Glomerular visceral epithelial cell (primary cell): ENCODE data around the gene RAB11FIP4.
"Not testable (repeated sequence)": the region's sequence is repeated elsewhere in the genome, so short reads cannot be mapped to it uniquely, and the experiment has no call there.

ENCODE experiments used
- DNase-seq: peaks from one replicate; pipeline ENCODE4 v3.0.0-alpha.2; 2016; ENCODE audit errors: extremely low spot score

Gene RAB11FIP4

DNA sequence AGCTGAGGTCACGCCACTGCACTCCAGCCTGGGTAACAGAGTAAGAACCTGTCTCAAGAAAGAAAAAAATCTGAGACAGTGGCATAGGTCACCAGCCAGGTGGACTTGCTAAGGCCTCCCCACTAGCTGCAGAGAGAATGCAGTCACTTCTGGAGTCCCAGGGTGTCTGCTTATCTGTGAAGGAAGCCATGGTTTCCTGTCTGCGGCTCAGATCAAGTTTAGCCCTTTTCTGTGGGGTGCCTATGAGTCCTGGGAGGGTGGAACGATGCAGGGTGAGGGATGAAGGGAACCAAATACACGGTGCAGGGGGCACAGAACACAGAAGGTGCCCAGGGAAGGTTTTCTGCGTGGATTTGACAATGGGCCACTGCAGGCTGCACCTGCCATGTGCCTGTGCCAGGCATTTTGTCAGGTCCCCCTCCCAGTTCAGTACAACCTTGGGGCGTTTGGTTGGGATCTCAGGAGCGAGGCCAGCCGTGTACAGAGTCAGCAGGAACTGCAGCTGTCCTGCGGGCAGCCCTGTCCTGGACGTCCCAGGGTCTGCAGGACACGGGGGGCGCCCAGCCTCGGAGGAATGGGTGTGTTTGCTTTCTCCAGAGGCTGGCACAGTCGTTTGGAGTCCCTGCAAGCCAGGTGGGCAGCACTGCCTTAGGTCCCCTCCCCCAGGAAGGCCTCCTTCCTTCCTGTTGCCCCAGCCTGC, 41.8 kb downstream of the RAB11FIP4 start:
- DNase-seq, result no peak

DNA sequence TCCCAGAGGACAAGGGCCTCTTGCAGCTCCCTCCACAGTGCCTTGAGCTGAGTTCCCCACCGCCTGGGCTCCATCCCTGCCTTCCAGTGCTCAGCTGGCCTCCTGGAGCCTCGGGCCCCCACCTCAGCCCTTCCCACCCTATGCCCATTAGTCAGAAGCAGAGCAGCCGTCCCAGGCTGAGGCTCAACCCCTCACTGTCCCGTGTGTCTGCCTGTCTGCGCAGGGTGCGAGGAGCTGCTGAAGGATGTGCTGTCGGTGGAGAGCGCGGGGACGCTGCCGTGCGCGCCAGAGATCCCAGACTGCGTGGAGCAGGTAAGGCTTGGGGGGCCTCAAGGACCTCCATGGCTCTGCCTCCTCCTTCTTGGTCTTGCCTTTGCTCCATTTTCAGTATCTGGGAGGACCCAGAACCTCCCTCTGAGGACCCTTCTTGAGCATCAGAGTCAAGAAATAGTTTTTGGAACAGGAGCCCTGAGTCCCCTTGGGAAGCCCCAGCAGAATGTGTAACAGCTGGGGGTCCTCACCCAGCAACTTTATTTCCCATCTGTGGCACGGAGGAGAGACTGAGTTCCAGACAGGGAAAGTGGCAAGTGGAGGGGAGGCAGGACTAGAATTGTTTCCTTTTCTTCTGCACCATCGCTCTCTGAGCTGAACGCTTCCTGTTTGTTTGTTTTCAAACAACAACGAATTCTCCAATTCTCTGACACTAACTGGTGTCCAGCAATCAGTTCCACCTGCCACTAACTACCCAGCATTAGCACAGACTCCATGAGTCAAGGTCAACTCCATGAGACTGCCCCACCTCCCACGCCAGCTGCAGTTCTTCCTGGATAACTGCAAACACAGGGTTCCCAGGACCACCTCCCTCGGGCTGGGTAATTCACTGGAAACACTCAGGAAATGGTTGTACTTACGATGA, 42.6 kb downstream of the RAB11FIP4 start:
- no peak for DNase-seq

DNA sequence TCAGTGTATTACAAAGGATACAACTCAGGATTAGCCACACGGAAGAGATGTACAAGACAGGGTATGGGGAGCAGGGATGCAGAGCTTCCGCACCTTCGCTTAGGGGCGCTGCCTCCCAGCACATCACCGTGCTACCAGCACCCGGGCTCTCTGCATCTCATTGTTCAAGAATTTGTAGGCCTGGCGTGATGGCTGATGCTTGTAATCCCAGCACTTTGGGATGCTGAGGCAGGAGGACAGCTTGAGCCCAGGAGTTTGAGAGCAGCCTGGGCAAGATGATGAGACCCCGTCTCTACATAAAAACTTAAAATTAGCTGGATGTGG, 43.2 kb downstream of the RAB11FIP4 start:
- no peak for DNase-seq

DNA sequence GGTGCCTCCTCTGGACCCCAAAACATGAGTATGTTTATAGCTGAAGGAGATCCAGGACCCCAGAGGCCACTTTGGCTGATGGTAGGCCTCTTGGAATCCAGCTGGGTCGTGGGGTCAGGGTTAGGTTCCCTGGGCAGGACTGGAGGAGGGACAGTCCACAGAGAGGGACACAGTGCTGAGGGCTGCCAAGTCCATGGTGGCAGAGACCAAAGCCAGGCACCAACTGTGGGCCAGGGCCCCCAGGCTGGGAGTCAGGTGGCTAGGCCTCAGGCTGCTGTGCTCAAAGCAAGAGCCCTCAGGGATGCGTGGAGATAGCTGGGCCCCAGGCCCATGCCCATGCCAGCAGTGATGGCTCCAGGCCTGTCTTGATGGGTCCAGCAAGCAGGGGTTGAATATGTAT, 44.1 kb downstream of the RAB11FIP4 start:
- DNase-seq, result no peak

DNA sequence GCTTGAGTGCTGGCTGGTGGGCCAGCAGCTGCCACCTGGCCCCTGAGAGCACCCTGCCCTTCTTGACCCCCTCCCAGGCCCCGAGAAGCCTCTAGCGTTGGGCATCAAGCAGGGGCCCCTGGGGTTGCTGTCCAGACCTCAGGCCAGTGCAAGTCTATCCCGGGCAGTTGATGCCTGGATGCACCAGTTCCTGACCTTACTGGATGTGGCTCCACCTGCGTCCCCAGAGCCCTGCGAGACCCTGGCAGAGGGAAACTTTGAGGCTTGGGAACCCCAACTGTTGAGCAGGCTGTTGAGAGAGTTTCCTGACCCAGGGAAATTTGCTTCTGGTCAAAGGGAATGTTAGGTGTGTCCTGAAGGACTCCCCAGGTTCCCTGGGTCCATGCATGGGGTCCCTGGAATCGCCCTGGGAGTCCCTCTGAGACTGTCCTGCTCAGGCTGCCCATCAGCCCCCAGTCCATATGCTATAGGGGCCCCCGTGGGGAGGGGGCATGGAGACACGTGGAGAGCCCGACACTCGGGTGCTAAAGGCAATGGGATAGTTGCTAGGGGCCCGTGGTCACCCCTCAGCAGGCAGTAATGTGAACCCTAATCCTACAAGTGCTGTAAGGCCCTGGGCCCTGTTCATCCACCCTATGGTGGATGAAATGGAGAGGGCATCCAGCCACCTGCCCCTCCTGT, 46.4 kb downstream of the RAB11FIP4 start:
- no peak for DNase-seq

DNA sequence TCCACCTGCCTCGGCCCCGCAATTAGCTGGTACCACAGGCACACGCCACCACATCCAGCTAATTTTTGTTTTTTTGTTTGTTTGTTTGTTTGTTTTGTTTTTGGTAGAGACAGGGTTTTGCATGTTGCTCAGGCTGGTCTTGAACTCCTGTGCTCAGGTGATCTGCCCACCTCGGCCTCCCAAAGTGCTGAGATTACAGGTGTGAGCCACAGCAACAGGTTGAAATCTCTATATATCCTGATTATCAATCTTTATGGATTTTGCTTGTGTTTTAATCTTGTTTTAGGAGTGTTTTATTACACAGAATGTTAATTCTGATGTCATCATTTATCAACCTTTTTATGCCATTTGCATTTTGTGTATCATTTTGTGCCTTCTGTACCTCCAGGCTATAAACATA, 48.2 kb downstream of the RAB11FIP4 start:
- no peak for DNase-seq

DNA sequence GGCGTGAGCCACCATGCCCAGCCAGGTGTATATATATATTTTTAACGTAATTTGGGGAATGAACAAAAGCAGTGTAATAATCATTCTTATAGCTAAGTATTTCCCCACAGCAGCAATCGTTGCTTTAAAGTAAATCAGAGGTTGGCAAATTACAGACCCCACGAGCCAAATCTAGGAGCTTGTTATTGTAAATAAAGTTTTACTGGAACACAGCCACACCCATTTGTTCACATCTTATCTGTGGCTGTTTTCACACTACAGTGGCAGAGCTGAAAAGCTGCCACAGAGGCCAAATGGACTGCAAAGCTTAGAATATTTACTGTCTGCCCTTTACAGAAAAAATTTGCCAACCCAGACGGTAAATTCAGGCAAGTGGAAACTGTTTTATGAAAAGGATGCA, 50.8 kb downstream of the RAB11FIP4 start:
- DNase-seq, result no peak

DNA sequence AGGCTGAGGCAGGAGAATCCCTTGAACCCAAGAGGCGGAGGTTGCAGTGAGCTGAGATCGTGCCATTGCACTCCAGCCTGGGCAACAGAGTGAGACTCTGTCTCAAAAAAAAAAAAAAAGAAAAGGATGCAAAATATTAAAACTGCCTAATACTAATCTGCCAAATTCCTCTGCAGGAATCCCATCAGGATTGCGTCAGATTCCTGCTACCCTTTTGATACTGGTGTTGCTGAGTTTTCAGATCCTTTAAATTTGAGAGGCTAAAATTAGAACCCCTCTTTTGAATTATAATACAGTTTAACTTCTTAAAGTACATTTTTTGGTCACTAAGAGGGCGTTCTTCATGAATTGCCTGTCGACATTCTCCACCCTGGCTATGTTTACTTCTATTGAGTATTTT, 51.4 kb downstream of the RAB11FIP4 start:
- not testable (repeated sequence) for DNase-seq

DNA sequence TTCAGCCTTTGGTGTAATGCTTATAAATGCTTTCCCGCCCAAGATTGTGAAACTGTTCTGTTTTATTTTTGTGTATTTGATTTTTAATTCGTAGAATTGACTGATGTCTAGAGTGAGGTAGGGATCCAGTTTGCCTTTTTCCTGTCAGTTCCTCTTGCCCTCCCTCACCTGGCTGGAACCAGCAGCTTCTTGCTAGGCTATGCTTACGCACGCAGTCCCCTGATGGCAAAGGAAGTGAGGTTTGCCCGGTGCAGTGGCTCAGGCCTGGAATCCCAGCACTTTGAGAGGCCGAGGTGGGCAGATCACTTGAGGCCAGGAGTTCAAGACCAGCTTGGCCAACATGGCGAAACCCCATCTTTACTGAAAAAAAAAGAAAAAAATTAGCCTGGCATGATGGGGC, 51.9 kb downstream of the RAB11FIP4 start:
- DNase-seq, result no peak

DNA sequence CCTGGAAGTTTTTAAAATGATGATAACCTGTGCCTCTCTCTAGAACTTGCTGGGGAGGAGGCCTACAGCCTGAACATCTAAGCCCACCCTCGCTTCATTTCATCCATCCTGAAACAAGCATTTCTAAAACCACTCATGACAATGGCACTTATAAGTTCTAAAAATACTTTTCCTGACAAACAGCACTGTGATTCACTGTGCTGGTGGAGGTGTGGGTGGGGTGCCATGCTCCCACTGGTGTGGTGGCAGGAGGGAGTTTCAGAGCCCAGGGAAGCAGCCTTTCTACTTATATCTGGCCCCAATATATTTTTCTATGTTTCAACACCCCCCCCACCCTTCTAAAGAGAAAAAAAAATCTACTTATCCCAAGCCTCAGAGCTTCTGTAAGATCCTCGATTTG, 52.6 kb downstream of the RAB11FIP4 start:
- DNase-seq, result no peak

DNA sequence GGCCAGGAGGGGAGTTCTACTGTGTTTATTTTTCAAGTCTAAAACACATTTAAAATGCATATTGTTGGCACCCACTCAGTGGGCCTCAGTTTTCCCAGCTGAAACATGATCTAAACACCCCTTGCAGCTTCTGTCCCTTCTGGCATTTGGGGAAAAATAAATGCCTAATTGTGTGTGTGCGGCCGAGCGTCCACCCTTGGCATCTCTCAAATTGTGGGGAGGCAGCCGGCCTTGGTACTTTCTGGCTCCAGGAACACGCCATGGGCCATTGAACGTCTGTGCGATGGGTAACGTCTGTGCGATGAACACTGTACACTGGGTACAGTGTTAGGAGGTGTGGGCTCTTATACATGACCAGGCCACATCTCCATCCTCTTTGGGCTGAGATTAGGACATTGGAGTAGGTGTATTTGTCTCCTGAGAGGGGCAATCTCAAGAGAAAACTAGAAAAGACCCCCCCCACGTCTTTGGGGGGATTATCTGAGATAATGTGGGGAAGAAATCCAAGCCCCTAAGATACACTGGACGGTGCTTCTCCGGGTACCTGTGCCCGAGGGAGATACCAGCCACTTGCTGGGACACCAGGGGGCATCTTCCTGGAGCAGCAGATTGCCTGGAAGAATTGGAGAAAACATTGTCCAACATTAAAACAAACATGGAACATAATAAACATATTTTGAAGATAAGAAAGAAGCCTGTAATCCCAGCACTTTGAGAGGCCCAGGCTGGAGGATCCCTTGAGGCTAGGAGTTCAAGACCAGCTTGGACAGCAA, 54.9 kb downstream of the RAB11FIP4 start:
- no peak for DNase-seq

DNA sequence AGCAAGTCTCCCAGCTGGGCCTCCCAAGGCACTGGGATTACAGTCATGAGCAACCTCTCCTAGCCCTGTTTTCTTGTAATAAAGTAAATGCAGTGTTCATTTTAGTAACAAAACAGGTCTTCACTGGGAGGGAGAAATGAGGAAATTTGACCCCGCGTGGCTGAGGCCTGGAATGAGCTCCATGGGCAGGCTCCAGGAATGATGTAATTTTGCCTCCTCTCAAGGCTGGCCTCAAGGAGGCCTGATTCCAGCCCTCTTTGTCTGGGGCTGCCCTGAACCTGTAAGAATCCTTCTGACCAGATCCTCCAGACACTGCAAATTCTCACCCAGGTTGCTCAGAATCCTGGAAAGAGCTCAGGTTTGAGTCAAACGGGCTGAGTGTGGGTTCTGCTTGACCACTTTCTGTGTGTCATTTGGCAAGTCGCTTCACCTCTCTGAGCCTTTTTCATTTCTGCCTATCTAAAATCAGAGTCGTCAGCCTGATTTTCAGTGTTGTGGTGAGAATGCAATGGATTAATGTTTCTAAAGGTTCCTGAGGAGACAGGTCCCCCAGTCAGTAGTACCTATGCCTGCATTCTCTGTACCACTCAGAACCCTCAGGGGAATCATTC, 57.1 kb downstream of the RAB11FIP4 start:
- no peak for DNase-seq

DNA sequence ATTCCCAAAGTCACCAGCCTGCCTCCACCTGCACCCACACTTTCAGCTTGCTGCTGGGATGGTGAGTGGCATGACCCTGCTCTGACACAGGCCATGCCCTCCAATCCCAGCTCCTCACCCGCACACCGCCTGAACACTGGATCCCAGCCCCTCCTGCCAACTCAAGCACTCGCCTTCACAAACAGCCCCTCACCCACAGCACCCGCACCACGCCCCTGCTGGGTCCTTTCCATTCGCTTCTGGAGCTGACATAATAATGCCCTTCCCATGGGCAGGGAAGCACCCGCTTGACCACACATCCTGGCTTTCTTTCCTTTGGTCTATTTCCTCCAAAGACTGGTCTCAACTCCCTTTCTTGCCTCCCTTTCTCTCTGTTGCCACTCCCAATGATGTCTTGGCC, 57.6 kb downstream of the RAB11FIP4 start:
- no peak for DNase-seq

DNA sequence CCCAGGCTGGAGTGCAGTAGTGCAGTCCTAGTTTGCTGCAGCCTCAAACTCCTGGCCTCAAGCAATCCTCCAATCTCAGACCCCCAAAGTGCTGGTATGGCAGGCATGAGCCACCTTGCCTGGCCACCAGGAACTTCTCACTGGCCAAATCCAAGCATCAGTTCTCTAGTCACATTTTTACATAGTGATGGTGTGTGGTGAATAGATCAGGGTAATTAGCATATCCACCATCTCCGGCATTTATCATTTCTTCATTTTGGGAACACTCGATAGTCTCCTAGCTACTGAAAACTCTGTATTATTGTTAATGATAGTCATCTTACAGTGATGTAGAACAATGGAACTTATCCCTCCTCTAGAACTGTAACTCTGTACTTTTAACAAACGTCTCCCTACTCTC, 58.3 kb downstream of the RAB11FIP4 start:
- DNase-seq, result no peak

DNA sequence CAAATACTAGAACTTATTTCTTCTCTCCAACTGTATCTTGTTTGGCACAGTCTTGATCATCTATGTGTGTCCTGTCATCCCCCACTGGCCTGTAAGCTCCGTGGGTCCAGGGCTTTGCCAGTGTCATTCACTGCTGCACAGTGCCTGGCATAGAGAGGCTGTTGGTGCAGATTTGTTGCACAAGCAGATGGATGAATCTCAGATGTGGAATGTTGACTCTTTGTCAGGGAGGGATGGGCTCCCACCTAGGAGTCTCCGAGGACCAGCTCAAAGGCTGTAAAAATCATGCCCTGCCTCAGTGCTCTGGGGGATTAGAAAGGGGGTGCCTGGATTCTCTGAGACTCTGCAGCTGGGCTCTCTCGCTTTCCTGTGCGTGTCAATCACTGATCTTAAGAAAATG, 60.6 kb downstream of the RAB11FIP4 start:
- DNase-seq, result no peak

DNA sequence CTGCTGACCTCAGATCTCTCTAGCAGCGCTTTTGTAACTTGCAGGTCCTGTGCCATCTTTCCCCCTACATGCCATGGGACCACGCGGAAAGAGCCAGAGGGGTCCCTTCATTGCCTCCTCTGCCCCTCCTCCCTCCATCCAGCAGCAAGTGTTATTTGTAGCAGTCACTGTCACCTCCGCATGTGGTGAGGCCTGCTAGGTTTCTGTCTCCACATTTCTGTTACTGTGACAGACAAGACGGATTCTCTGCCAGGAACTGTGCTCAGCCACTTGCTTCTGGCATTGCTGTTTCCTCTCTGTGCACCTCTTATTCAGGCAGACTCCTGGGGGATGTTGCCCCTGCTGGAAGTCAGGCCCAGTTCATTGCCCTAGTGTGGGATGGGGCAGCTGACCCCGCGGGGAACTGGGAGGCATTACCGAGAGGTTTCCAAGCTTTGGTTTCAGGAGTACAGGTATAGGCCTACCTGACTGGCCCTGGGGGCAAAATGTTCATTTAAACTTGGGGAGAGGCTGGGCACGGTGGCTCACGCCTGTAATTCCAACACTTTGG, 61.2 kb downstream of the RAB11FIP4 start:
- no peak for DNase-seq

DNA sequence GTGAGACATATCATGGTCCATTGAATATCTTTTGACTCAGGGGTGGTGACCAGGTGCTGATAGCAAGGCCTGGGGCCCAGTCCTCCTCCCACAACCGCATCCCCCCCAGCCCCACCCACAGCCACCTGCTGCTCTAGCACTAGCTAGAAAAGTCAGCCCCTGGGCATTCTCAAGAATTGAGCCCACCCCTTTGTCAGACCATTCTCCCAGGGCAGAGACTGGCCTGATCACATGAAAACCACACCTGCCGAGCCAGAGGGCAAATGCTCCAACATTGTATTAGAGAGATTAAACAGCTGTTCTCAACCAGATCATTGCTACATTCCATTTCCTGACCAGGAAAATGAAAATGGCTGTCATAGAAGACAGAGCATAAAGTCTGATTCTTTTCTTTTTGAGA, 62.4 kb downstream of the RAB11FIP4 start:
- DNase-seq, result no peak

DNA sequence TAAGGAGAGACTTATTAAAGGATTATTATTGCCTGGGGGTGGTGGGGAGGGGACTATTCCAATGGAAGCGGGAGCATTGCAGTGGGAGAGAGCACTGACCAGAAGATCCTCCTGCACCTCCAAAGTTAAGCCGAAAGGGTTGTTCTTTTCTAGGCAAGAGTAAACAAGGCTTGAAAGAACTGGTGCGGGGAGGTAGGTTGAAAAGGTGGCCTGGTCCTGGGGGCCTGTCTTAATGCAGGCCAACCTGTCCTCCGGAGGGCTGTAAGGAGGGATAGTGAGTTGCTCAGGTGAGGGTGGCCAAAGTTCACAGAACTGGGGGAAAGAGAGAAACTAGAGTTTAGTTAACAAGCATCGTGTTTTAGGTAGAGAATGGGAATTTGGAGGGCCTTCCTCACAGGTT, 65.3 kb downstream of the RAB11FIP4 start:
- no peak for DNase-seq

DNA sequence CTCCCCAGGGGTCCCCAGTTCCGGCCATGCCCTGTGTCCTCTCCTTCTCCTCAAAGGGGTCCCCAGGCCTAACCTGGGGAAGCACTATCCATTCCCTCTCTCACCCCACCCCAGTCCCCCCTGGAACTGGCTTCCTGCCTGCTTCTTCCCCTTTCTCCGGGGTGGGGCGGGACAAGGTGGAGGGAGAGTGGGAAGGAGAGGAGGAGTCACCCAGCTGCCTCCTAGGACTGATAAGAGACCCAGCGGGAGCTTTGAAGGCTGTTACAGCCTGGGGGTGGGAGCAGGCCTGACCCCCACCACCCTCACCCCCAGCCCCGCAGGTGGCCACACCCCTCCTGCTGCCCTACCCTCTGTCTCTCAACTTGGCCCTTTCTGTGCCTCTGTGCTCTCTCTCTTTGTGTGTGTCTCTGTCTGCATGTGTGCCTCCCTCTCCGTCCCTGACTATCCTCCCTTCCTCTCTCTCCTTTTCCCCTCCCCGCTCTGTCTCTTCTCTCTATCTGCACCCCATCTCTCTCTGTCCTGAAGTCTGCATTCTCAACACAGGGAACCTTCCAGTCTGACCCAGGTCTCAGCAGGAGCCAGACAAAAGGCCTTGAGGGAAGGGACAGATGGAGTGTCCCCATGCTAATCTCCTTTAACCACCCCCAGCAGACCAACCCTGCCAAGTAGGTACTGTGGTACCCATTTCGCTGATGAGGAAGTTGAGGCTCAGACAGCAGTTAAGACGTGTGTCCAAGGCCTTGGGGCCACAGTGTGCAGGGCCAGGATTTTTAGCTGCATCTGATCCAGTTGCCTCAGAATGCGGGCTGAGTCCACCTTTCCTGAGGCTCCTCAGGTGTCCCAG, 66.1 kb downstream of the RAB11FIP4 start:
- DNase-seq, result no peak

DNA sequence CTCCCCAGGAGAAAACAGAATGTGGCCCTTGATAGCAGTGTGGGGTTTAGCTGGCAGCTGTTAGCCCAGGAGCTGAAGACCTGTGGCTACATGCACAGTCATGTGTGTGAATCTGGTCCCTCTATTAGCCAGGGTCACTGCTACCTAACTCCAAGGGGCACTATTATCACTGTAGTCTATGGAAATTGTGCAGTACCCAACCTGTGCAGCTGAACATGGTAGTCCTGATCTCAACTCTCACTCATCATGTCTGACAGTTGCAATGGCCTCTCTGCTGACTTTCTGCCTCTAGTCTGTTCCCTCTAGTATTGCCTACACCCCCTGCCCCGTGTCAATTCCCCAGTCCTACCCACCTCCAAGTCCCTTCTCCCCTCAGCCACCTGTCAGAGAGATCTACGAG, 67.4 kb downstream of the RAB11FIP4 start:
- DNase-seq, result no peak
